OCI-LY3 (cell line): ENCODE results near the gene KCNA4.

ENCODE experiments used
- CTCF ChIP-seq: fragments of 200-600, 300-600 bp; sonication (generic); IDR thresholded peaks from 2 replicates; pipeline ENCODE4 v1.5.1; 2014; ENCODE audit warnings: antibody characterized with exemption, low read length, low read depth
- EZH2phosphoT487 ChIP-seq: fragments of 200-600 bp; shearing (Covaris generic); IDR thresholded peaks from 2 replicates; pipeline ENCODE4 v1.6.1; 2018; ENCODE audit warnings: antibody characterized with exemption, mixed run types, low read depth

- TF ChIP-seq CTCF (no peak), EZH2phosphoT487 (no peak)
Measured at GRCh38 chr11:29989174-29989970, 27.5 kb downstream of the KCNA4 start.
